CD4-positive, alpha-beta T cell (primary cell): Measurements from ENCODE around the gene IPO11. TPM values are rescaled to one million over a fixed set of nuclear protein-coding genes. Genes with fewer than 3 reads are reported as not detected.

Source experiments
- ATAC-seq: fragments of 200-7000 bp; cut with Tn5 transposase; one replicate; pipeline ENCODE4 v1.10.0; 2022; ENCODE audit warnings: mild to moderate bottlenecking; ENCODE audit not compliant: poor library complexity
- CTCF ChIA-PET: fragments of 350-600 bp; sonication (Branson Sonifier 250); formaldehyde crosslinking; loops from one replicate; lab custom pipeline; 2021; ENCODE audit warnings: antibody characterized with exemption, inconsistent platforms; lab: Charles Lee
- POLR2A ChIA-PET: fragments of 350-600 bp; sonication (Branson Sonifier 250); formaldehyde crosslinking; loops from one replicate; lab custom pipeline; 2021; ENCODE audit warnings: antibody characterized with exemption, inconsistent platforms; lab: Charles Lee
- DNase-seq, 14 experiments: peaks; one replicate each; pipeline ENCODE4 v3.0.0-alpha.2; 2013 to 2020; ENCODE audit warnings: mixed read lengths in 2 of 14
- H3K27ac ChIP-seq, 2 donors: one replicate each; pipeline versions ENCODE4 v1.5.1 to v1.7.0; 2013; ENCODE audit warnings: low read length in 2 of 2, low read depth in 1 of 2, mild to moderate bottlenecking in 1 of 2
- H3K27me3 ChIP-seq, 2 experiments: 1 replicate in 1 of 2; 2 replicates in 1 of 2; pipeline versions ENCODE4 v1.6.1 to v1.7.0; 2013; ENCODE audit warnings: low read length in 2 of 2, control low read depth in 1 of 2, mild to moderate bottlenecking in 1 of 2, moderate library complexity in 1 of 2; ENCODE audit not compliant: insufficient read depth in 2 of 2, control insufficient read depth in 1 of 2
- H3K36me3 ChIP-seq: one replicate; pipeline ENCODE4 v1.6.1; 2013; ENCODE audit warnings: low read length, control low read depth; ENCODE audit not compliant: insufficient read depth
- H3K4me1 ChIP-seq: one replicate; pipeline ENCODE4 v1.6.1; 2013; ENCODE audit warnings: low read length, control low read depth; ENCODE audit not compliant: insufficient read depth
- H3K4me3 ChIP-seq: one replicate; pipeline ENCODE4 v1.5.1; 2013; ENCODE audit warnings: mild to moderate bottlenecking, low read length, moderate library complexity
- H3K9me3 ChIP-seq, 2 experiments: 1 replicate in 1 of 2; 2 replicates in 1 of 2; pipeline versions ENCODE4 v1.6.1 to v1.7.0; 2013; ENCODE audit warnings: low read length in 2 of 2, mild to moderate bottlenecking in 2 of 2, control low read depth in 1 of 2, moderate library complexity in 1 of 2; ENCODE audit not compliant: control insufficient read depth in 1 of 2, insufficient read depth in 1 of 2
- H3K27ac Mint-ChIP-seq: one replicate; pipeline ENCODE4 v1.8.0; 2020; ENCODE audit warnings: mixed read lengths
- H3K27me3 Mint-ChIP-seq: one replicate; pipeline ENCODE4 v1.8.0; 2021; ENCODE audit warnings: mixed read lengths
- H3K36me3 Mint-ChIP-seq: one replicate; pipeline ENCODE4 v1.8.0; 2021; ENCODE audit warnings: low read depth, mixed read lengths
- H3K4me1 Mint-ChIP-seq: one replicate; pipeline ENCODE4 v1.8.0; 2021; ENCODE audit warnings: low read depth, mixed read lengths
- H3K4me3 Mint-ChIP-seq: one replicate; pipeline ENCODE4 v1.8.0; 2020; ENCODE audit warnings: mild to moderate bottlenecking, mixed read lengths
- H3K9me3 Mint-ChIP-seq: one replicate; pipeline ENCODE4 v1.8.0; 2020; ENCODE audit warnings: mixed read lengths
- CTCF ChIP-seq: fragments of 200-600 bp; IDR thresholded peaks from one replicate; pipeline ENCODE4 v1.8.0; 2022; ENCODE audit warnings: antibody characterized with exemption, mild to moderate bottlenecking
- intact Hi-C, 2 experiments: fragments of 100-400 bp; cut with DNase I in 1 of 2; cut with micrococcal nuclease in 1 of 2; formaldehyde crosslinking; loops; one replicate each; pipeline versions ENCODE4 v1.15.1 to v1.9.0; 2023 to 2025; cut with DNase I, micrococcal nuclease
- total RNA-seq, 174 experiments: library from RNA in 2 of 174; stranded (reverse) in 2 of 174; gene quantifications; one replicate each; pipeline ENCODE4 v1.2.3 and lab custom pipeline; 2021 to 2026

The IPO11 gene
- total RNA-seq, 2 experiments from 2014 or later: 15.1 to 16.1 TPM

DNA sequence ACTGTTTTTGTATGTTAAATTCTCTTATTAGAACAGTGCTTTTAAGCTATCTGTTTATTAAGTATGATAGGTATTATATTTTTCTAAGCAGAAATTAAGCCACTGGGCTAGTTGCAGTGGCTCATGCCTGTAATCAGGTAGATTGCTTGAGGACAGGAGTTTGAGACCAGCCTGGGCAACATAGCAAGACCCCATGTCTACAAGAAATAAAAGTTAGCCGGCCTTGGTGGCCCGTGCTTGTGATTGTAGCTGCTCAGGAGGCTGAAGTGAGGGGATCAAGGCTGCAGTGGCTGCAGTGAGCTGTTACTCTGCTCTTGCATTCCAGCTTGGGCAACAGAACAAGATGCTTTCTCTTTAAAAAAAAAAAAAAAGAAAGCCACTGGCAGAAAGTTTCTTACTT is 121.0 kb downstream of the IPO11 start:
- ATAC-seq (no peak), DNase-seq (no peak)
- no peak for TF ChIP-seq CTCF
- Mint-ChIP-seq H3K27me3 (no peaks in the 10 kb centered on the region), H3K9me3 (no peaks in the 10 kb centered on the region), H3K27ac (no peak overlapping the region), H3K36me3 (peaks cover 42% of the 10 kb centered on the region), H3K4me3 (no peak overlapping the region), H3K4me1 (no peaks in the 10 kb centered on the region)
- CTCF ChIA-PET: no interaction called here
- no peaks in the 10 kb centered on the region for H3K27me3 ChIP-seq
- no peaks in the 10 kb centered on the region for H3K4me1 ChIP-seq
- H3K36me3 ChIP-seq: peaks cover 25% of the 10 kb centered on the region
- no peak overlapping the region for H3K27ac ChIP-seq
- H3K9me3 ChIP-seq: no peaks in the 10 kb centered on the region
- no peak overlapping the region for H3K4me3 ChIP-seq
- POLR2A ChIA-PET: no interaction called here
- intact Hi-C loops: no loop called here

DNA sequence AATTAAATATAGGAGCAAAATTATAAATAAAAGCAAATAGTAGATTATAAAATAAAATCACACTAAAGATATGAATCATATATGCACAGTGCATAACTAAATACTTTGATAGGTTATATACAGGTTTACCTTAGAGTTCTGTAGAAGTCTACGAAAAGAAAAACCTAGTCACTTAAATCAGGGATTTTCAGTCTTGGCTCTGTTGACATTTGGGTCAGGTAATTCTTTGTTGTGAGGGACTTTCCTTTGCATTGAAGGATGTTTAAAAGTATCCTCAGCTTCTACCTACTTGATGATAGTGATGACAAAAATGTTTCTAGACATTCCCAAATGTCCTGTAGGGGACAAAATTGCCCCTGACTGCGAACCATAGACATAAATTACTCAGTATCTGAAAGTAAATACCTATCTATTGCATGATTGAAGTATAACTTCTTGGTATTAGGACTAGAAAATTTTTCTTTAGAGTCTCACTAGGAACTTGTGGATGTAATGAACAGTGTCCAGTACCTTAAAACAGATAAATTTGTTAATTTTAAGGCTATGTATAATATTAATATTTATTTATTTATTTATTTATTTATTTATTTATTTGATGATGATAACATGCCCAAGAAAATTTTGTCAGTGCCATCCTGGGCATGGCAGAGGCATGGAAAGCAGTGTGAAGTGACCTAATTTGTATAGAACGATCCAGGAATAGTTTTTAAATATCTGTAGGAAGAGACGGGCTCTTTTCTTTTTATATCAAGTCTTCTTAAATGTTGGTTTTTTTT is 122.1 kb downstream of the IPO11 start:
- Mint-ChIP-seq H3K27me3 (no peaks in the 10 kb centered on the region), H3K4me1 (no peaks in the 10 kb centered on the region), H3K4me3 (no peak overlapping the region), H3K27ac (no peak overlapping the region), H3K36me3 (peaks cover 53% of the 10 kb centered on the region), H3K9me3 (no peaks in the 10 kb centered on the region)
- intact Hi-C loops: no loop called here
- Histone ChIP-seq H3K36me3 (peaks cover 25% of the 10 kb centered on the region), H3K27me3 (no peaks in the 10 kb centered on the region), H3K9me3 (no peaks in the 10 kb centered on the region), H3K4me3 (no peak overlapping the region), H3K4me1 (no peaks in the 10 kb centered on the region), H3K27ac (no peak overlapping the region)
- POLR2A ChIA-PET: no interaction called here
- no peak for ATAC-seq
- DNase-seq: no peak
- CTCF ChIA-PET: no interaction called here
- TF ChIP-seq CTCF: no peak

GRCh38 chr5:62536232-62536631 is 123.7 kb downstream of the IPO11 start:
- H3K4me3 Mint-ChIP-seq: no peak overlapping the region
- H3K4me1 Mint-ChIP-seq: no peaks in the 10 kb centered on the region
- no peak for ATAC-seq

More at GRCh38 chr5:62536232-62536631, 123.7 kb downstream of the IPO11 start:
- ChIA-PET CTCF (no interaction called here), POLR2A (no interaction called here)
- Mint-ChIP-seq H3K27ac (no peak overlapping the region), H3K9me3 (no peaks in the 10 kb centered on the region), H3K27me3 (no peaks in the 10 kb centered on the region), H3K36me3 (peaks cover 48% of the 10 kb centered on the region)
- Histone ChIP-seq H3K4me1 (no peaks in the 10 kb centered on the region), H3K9me3 (no peaks in the 10 kb centered on the region), H3K27ac (no peak overlapping the region), H3K36me3 (peaks cover 16% of the 10 kb centered on the region), H3K27me3 (no peaks in the 10 kb centered on the region), H3K4me3 (no peak overlapping the region)
- DNase-seq: no peak
- intact Hi-C loops: no loop called here
- no peak for TF ChIP-seq CTCF
